GM19238 (cell line): ENCODE results near the gene PRKCE.
A peak's percentile ranks its signal among the peaks of the same experiment; 100 is the strongest.

Source experiments
- DNase-seq: peaks from one replicate; pipeline ENCODE4 v3.0.0; 2011; ENCODE audit warnings: low spot score; ENCODE audit not compliant: insufficient read length

PRKCE gene

GRCh38 chr2:45833301-45833967, 182.0 kb downstream of the PRKCE start:
- no peak for DNase-seq

- DNase-seq = peak; percentile 37
Measured at GRCh38 chr2:45833968-45834344, 182.5 kb downstream of the PRKCE start.

GRCh38 chr2:45834372-45834771, 182.9 kb downstream of the PRKCE start:
- DNase-seq = no peak

GRCh38 chr2:45834858-45835257, 183.4 kb downstream of the PRKCE start:
- DNase-seq = no peak

- DNase-seq = no peak
Measured at GRCh38 chr2:45836316-45836715, 184.8 kb downstream of the PRKCE start.

GRCh38 chr2:45836740-45837139, 185.3 kb downstream of the PRKCE start:
- no peak for DNase-seq

GRCh38 chr2:45837812-45838341, 186.4 kb downstream of the PRKCE start:
- no peak for DNase-seq

- DNase-seq = no peak
Measured at GRCh38 chr2:45839508-45840251, 188.2 kb downstream of the PRKCE start.

GRCh38 chr2:45840481-45840880, 189.0 kb downstream of the PRKCE start:
- no peak for DNase-seq

- no peak for DNase-seq
Measured at GRCh38 chr2:45841752-45842407, 190.4 kb downstream of the PRKCE start.

GRCh38 chr2:45843136-45843535, 191.7 kb downstream of the PRKCE start:
- no peak for DNase-seq

- DNase-seq = no peak
Measured at GRCh38 chr2:45844796-45845457, 193.5 kb downstream of the PRKCE start.

- DNase-seq = no peak
Measured at GRCh38 chr2:45845566-45845965, 194.1 kb downstream of the PRKCE start.

- no peak for DNase-seq
Measured at GRCh38 chr2:45849491-45850283, 198.2 kb downstream of the PRKCE start.

GRCh38 chr2:45850558-45850957, 199.1 kb downstream of the PRKCE start:
- no peak for DNase-seq

GRCh38 chr2:45851111-45851510, 199.6 kb downstream of the PRKCE start:
- no peak for DNase-seq

GRCh38 chr2:45851576-45852304, 200.3 kb downstream of the PRKCE start:
- no peak for DNase-seq

GRCh38 chr2:45852450-45853150, 201.1 kb downstream of the PRKCE start:
- DNase-seq = no peak

- DNase-seq = no peak
Measured at GRCh38 chr2:45855374-45855773, 203.9 kb downstream of the PRKCE start.
